Measurements from ENCODE around the gene TP63. TPM values are rescaled to one million over a fixed set of nuclear protein-coding genes. Genes with fewer than 3 reads are reported as not detected.
"Not testable (repeated sequence)": the region's sequence is repeated elsewhere in the genome, so short reads cannot be mapped to it uniquely, and the experiment has no call there.

The TP63 gene
- total RNA-seq, 1 donor from 2014 or later: 2.9 TPM

DNA sequence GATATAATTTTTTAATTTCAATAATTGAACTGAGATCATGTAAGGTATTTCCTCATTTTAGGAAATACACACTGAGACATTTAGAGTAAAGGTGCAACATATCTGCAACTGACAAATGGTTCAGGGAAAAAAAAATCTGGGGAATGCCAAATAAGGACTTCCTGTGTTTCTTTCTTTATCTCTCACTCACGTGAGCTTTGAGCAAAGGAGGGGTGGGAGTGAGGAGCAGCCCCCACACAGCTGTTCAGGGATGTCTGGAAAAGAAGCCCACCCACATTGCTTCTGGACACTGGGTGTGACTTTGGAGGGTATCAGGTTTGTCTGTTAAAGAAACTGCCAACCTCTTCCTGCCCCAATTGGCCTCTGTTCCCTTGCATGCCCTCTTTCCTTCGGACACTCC, 5.6 kb upstream of the TP63 start:
- intact Hi-C loops (cut with micrococcal nuclease): loop anchor here (5.0 kb wide), 2 partner anchors 53 to 353 kb away; no protein-coding TSS in a partner anchor

DNA sequence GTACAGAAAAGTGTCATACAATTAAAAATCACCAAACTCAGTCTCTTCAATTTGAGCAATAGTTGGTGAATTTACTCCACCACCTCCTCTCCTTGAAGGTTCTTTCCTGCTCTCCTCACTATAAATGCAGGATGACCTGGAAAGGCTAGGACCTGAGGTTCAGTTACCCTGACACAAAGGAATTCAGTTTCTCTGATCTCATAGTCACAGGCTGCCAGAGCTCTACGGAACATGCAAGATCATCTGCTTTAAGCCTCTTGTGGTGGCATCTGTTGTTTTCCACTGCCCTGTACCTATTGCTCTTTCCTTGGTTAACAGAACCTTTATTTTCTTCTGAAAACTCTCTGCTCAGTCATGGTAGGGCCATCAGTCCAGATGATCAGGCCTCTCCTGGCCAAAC, 4.9 kb upstream of the TP63 start:
- intact Hi-C loops (cut with micrococcal nuclease): loop anchor here (5.0 kb wide), 2 partner anchors 54 to 354 kb away; no protein-coding TSS in a partner anchor

DNA sequence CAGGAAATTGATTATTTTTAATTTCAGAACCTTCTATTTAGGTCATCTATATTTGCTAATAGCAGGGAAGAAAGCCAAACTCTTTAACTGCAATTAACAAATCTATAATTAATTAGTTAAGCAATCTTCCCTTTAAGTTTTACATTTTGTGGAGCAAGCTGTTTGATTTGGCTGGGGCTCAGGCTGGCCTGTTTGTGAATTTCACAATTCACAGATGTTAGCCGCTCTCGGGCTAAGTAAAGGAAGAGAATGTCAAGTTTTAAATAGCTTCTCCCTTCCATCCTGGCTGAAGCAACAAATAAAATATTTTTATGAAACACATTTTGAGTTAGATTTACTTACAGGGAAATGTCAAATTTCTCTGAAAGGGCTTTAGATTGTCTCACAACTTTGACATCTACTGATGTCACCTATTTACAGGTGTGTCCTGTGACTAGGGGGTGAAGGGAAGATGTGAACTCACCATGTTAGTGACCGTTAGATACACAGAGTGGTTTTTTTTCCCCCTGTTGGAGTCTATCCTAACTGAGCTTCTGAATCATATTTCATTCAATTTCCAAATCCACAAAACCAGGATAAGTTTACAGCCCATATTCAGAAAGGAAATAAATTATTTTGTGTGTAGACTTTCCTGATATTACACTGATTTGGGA, 1.3 kb upstream of the TP63 start:
- intact Hi-C loops (cut with micrococcal nuclease): loop anchor here (5.0 kb wide), 2 partner anchors 58 to 358 kb away; no protein-coding TSS in a partner anchor

DNA sequence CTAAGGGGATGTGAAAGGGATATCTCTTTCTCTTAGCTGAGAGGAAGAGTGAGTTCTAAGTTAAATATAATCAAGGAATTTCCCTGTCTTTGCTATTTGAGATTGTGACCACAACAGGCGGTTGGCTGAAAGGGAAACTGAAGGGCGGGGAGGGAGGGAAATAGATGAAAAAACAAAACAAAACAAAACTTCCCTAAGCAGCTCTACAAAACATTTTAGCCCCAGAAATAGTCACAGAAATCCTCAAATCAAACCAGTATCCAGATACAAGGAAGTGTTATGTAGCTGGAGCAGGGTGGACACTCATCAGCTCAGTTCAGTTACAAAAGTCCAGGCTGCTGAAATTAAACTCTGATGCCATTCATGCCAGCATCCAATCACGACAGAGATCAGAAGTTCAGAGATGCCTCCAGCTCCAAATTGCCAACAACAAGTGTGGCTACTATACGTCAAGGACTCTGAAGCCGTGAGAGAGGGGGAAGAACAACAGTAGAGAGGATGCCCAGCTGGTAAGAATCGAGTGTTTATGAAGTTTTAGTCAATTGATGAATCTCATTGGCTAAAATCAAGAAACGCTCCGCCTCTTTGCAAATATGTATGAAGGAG, 319 bp upstream of the TP63 start:
- intact Hi-C loops (cut with micrococcal nuclease): no loop called here

DNA sequence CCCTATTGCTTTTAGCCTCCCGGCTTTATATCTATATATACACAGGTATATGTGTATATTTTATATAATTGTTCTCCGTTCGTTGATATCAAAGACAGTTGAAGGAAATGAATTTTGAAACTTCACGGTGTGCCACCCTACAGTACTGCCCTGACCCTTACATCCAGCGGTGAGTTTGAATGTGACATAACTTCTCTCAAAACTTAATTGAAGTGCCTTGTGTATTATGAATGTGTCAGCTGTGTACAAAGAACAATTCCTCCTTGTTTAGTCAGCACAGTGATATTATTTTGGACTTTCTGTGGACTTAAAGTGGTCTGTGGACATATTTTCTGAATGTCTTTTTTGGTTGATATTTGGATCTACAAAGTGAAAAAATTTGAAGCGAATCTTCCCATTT, 220 bp downstream of the TP63 start:
- intact Hi-C loops (cut with micrococcal nuclease): no loop called here

DNA sequence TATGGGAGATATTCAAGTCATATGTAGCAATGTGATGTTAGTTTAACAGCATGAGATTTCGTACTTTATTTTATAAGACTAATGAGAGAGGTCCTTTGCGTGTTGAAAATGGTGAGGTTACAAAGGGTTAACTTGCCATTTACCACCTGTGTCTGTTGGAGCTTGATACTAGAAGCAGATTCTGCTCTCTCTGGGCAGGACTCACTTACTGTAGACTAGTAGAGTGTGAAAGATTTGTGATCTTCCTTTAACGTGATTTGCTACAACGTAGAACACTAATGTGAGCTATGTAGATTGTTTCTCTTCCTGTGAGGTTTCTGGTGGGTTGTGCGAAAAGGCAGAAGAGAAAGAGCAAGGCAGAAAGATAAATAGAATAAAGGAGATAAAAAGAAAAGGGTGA, 1.1 kb downstream of the TP63 start:
- intact Hi-C loops (cut with micrococcal nuclease): no loop called here

DNA sequence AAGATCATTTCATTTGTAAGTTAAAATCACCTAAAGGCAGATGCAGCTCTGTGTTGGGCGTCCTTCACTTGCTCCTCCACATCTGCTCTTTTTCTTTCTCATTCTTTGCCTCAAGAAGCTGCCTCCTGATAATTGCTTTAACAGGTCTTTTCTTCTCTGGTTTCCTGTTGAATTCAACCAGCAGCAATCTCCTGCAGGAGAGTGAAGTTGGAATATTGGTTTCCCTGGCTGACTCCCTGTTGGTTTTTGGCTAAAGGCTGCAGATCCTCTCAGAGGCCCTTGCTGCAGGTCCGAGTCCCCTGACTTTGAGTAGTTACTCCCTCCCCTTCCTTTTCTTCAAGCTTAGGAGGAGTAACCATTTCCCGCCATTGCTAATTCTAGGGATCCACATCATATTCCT, 4.2 kb downstream of the TP63 start:
- intact Hi-C loops (cut with micrococcal nuclease): no loop called here

DNA sequence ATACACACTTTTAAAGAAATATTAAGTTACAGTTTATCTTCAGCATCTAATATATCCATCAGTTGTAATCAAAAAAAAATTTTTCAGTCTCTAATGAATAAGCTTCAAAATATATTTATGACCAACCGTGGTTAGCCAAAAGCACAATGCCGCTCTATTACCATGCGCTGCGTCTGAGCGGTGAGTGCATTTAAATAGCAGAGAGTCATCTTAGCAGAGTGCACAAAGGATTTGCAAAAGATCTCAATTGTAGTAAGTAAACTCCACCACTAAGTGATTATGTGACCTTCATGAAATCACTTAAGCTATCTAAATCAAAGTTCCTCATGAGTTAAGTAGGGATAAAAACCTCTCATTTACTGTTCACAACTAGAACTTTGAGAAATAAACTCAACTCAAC, 4.9 kb downstream of the TP63 start:
- intact Hi-C loops (cut with micrococcal nuclease): no loop called here

DNA sequence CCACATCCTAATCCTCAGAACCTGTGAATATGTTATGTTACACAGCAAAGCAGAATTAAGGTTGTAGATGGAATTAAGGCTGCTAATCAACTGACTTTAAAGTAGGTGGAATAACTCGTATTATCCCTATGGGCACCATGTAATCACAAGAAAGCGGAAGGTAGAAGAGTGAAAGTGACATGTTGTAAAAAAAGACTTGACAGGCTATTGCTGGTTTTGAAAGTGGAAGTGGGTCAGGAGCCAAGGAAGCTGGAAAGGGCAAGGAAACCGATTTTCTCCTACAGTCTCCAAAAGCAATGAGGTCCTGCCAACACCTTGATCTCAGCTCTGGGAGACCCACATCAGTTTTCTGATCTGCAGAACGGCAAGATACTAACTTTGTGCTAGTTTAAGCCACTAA, 6.6 kb downstream of the TP63 start:
- intact Hi-C loops (cut with micrococcal nuclease): no loop called here

DNA sequence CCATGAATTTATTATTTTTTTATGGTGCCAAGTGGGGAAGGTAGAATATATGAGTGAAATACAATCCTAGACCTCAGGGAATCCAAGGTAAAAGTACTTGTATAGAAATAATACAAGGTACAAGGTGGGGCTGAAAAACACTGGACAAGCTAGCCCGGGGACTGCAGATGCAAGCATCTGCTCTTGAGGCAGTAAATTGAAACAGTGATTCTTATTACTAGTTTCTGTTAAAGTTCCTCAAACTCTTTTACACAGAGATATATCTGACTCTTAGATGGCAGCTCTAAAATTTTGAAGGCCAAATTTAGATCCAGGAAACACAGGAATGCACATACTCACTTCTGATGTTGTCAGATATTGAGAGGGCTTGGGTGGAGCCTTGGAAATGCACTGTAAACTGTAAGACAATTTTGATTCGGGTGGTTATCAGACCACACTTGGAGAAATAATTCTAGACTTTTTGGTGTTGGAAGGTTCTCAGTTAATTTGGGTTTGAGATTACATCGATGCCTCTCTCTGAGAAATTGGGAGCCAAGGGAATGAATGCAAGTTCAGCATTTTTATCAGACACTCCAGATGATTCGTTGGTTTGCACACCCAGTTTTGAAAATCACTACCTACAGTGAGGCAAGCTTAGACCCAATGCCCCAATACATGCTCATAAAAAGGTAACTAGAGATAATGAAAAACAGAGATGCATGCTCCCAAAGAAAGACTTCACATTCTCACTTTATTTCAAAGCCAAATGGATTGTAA, 7.3 kb downstream of the TP63 start:
- intact Hi-C loops (cut with micrococcal nuclease): no loop called here

DNA sequence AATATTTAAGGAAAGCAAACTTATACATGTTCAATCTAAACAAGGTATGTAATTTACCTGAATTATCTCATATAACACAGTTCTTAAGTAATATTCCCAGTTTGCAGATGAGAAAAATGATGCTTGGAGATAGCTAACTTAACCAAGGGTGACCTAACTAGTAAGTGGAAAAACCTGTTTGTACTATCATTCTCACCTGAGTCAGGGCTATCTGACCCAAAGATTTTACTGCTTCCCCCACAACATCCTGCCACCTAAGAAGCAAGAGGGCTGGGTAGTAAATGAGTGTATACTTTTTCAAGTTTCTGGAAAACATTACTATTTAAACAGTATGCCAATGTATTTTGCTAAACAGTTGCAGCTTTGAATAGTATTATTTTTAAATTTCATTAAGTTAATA, 10.6 kb downstream of the TP63 start:
- intact Hi-C loops (cut with micrococcal nuclease): no loop called here

DNA sequence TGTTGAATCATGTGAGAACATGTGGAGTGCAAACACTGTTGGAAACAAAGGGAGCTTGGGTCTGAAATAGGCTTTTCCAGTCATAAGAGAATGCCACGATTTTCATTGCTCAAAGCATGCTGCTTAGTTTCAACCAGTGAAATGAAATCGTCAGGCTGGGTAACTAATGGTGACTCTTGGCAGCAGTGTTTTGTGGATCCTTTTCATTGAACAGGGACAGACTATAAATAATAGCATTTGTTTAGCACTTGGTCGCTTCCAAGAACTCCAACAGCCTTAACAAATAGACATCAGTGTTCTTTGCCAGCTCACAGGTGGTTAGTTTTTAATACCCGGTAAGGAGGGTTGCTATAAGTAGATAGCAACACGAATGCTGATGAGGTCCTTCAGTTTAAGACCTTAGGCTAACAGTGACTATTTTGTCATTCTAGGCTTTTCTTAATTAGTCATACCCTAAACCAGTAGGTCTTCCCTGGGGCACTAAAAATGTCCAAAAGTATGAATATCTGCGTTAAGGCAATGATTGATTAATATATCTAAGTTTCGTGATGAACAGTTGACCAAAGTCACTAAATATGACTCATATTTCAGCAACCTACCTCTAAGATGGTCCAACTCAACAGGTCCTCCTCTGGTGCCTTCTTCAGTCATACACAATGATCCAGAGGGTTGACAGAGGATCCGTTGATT, 15.8 kb downstream of the TP63 start:
- intact Hi-C loops (cut with micrococcal nuclease): no loop called here

DNA sequence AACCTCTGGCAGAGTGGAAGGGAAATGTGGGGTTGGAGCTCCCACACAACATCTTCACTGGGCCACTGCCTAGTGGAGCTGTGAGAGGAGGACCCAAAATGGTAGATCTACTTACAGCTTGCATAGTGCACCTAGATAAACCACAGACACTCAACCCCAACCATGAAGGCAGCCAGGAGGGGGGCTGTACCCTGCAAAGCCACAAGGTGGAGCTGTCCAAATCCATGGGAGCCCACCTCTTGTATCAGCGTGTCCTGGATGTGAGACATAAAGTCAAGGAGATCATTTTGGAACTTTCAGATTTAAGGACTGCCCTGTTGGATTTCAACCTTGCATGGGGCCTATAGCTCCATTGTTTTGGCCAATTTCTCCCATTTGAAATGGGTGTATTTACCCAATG, 20.9 kb downstream of the TP63 start:
- intact Hi-C loops (cut with micrococcal nuclease): no loop called here

DNA sequence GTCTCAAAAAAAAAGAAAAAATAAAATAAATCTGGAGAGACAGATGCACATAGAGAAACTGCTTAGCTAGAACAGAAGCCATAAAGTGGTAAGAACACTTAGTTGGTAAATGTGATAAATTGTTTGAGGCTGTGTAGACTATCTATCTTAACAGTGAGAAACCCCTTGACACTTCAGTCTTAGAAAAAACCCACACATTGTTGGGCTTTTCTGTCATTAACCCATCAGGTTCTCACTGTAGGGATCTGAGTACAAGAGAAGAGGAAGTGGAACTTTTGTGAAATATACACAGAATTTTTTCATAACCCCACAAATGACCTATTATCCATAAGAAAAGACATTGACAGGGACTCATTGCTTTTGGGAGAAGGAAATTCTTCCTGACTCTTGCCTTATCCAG, 24.4 kb downstream of the TP63 start:
- intact Hi-C loops (cut with micrococcal nuclease): no loop called here

DNA sequence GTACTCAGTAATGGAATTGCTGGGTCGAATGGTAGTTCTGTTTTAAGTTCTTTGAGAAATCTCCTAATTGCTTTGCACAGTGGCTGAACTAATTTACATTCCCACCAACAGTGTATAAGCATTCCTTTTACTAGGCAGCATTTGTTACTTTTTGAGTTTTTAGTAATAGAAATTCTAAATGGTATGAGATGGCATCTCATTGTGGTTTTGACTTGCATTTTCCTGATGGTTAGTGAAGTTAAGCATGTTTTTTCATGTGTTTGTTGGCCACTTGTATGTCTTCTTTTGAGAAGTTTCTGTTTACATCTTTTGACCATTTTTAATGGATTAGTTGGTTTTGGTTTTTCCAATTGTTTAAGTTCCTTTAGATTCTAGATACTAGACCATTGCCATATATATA, 28.4 kb downstream of the TP63 start:
- intact Hi-C loops (cut with micrococcal nuclease): no loop called here

DNA sequence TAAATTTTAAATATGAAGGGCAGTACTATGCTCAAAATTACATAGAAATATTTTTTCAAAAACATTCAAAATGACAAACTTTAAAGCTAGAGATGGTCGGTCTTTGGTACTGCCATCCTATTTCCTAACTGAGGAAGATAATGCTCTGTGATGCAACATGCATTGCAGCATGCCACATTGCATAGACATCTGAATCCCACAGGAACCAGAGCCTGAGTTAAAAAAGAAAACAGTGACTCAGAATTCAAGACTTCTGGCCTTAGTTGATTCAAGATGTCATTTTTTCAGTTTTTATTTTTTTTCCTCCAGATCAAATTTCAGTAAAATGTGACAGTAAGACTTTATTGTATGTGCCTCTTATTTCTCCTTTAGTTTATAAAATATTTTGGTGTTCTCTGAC, 33.1 kb downstream of the TP63 start:
- intact Hi-C loops (cut with micrococcal nuclease): no loop called here

DNA sequence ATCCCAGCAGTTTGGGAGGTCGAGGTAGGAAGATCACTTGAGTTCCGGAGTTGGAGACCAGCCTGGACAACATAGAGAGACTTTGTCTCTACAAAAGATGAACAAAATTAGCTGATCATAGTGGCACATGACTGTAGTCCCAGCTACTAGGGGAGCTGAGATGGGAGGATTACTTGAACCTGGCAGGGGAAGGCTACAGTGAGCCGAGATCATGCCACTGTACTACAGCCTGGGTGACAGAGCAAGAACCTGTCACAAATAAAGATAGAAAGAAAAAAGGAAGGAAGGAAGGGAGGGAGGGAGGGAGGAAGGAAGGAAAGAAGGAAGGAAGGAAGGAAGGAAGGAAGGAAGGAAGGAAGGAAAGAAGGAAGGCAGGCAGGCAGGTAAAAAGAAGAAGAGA, 41.2 kb downstream of the TP63 start:
- intact Hi-C loops (cut with micrococcal nuclease): not testable (repeated sequence)

DNA sequence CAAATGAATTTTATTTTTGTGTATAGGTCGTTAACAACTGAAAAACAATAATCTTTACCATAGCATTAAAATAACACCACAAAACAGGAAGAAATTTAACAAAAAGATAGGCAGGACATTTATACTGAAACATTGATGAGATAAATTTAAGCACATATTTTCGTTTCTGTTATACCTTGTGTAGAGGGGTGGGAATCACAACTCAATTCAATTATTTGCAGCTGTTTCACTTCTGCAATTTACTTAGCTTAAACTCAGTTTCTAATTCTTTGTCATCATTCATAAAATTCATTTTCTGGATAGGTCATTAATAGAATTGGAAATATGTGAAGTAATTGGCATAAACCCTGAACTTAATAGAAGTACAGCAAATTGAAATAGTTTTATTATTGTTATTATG, 42.3 kb downstream of the TP63 start:
- intact Hi-C loops (cut with micrococcal nuclease): no loop called here

DNA sequence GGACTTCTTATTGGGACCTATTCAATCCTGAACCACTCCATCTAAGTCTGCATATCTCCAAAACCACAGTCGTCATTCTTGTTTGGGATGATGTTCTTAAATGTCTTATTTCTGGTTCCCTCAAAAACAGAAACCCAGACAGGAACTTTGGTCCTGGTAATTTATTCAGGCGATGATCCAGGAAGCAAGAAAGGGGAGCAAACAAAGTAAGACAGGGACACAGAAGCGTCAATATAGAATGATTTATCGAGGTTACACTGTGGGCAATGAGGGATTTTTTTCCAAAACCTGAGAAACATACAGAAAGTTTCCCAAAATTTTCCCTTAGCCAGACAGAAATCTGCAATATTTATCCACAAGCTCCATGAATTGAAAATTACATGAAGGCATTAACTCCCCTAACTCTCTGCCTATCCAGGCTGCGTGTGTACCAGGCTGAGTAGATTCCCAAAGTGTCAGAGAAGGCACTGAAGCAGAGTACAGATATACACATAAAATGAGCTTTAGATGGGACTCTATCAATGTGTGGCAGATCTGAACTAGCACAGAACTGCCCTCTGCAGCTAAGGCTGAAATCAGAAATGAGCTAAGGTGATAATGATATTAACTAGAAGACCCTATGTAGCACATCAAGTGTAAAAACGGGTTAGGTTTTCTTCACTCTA, 43.2 kb downstream of the TP63 start:
- intact Hi-C loops (cut with micrococcal nuclease): no loop called here

DNA sequence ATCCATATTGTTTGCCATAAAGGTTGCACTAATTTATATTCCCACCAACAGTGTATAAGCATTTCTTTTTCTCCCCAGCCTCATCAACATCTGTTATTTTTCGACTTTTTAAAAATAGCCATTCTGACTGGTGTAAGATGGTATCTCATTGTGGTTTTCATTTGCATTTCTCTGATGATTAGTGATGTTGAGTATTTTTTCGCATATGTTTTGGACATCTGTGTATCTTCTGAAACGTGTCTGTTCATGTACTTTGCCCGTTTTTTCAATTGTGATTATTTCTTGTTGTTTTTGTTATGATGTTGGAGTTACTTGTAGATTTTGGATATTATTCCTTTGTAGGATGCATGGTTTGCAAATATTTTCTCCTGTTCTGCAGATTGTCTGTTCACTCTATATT, 46.5 kb downstream of the TP63 start:
- intact Hi-C loops (cut with micrococcal nuclease): no loop called here

DNA sequence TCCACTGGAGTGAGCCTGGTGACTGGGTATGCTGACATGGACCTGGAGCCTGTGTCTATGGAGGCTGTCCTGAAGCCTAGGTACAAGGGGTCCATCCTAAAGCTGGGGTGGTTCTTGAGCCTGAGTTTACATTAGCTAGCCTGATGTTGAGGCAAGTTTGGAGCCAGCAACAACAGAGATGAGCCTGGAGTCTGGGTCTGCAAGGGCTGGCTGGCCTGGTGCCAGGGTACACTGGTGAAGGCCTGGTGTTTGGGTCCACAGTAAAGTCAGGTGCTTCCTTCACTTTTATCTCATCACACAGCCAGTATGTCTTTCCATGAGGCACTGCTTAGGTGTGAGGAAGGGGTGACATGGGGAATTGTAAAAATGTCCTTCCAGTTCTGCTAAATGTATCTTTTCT, 49.5 kb downstream of the TP63 start:
- intact Hi-C loops (cut with micrococcal nuclease): no loop called here
